Calu3 (cell line): ENCODE measurements around the gene CARM1. TPM values are rescaled to one million over a fixed set of nuclear protein-coding genes. Genes with fewer than 3 reads are reported as not detected.

Source experiments
- Bru-seq: library from RNA; stranded (reverse); fragments of 400-500 nt; gene quantifications from one replicate; lab custom pipeline; 2021; lab: Mats Ljungman, UMichigan
- BruChase-seq, 2 experiments: library from RNA; stranded (reverse); fragments of 400-500 nt; gene quantifications; one replicate each; lab custom pipeline; 2021; lab: Mats Ljungman, UMichigan
- BruUV-seq: library from RNA; stranded (reverse); fragments of 400-500 nt; replicated peaks from 2 replicates; lab custom pipeline; 2021; lab: Mats Ljungman, UMichigan
- CTCF ChIA-PET: fragments of 300-600 bp; sonication (Branson Sonifier 250); formaldehyde crosslinking; loops from one replicate; lab custom pipeline; 2022; ENCODE audit warnings: antibody characterized with exemption; lab: Charles Lee
- DNase-seq: peaks from one replicate; pipeline ENCODE4 v3.0.0; 2022
- H3K27ac Mint-ChIP-seq: one replicate; pipeline ENCODE4 v1.8.0; 2022; ENCODE audit warnings: mixed read lengths; ENCODE audit not compliant: unreplicated experiment
- H3K27me3 Mint-ChIP-seq: one replicate; pipeline ENCODE4 v1.8.0; 2022; ENCODE audit warnings: mixed read lengths; ENCODE audit not compliant: unreplicated experiment
- H3K36me3 Mint-ChIP-seq: one replicate; pipeline ENCODE4 v1.8.0; 2022; ENCODE audit warnings: mild to moderate bottlenecking, moderate library complexity, mixed read lengths; ENCODE audit not compliant: insufficient read depth, unreplicated experiment
- H3K4me1 Mint-ChIP-seq: one replicate; pipeline ENCODE4 v1.8.0; 2022; ENCODE audit warnings: mild to moderate bottlenecking, low read depth, mixed read lengths; ENCODE audit not compliant: unreplicated experiment
- H3K4me3 Mint-ChIP-seq: one replicate; pipeline ENCODE4 v1.8.0; 2022; ENCODE audit warnings: mild to moderate bottlenecking, low read depth, moderate library complexity, mixed read lengths; ENCODE audit not compliant: unreplicated experiment
- H3K9me3 Mint-ChIP-seq: one replicate; pipeline ENCODE4 v1.8.0; 2022; ENCODE audit warnings: low read depth, mixed read lengths; ENCODE audit not compliant: unreplicated experiment
- intact Hi-C: fragments of 100-400 bp; cut with micrococcal nuclease; formaldehyde crosslinking; loops from one replicate; pipeline ENCODE4 v1.10.0; 2022; ENCODE audit not compliant: unreplicated experiment
- long read RNA-seq: library from polyadenylated mRNA; stranded (forward); transcript quantifications from one replicate; pipeline ENCODE4 v2.0.0, GENCODE V29; 2022
- total RNA-seq: library from RNA; stranded (reverse); gene quantifications from 2 replicates; pipeline ENCODE4 v1.2.3, GENCODE V29; 2022
- TF ChIP-seq, protein P1 (sequence below): fragments of 200-600 bp; IDR thresholded peaks from one replicate; pipeline ENCODE4 v1.8.0; 2022; ENCODE audit warnings: antibody characterized with exemption; ENCODE audit not compliant: unreplicated experiment

The CARM1 gene
- total RNA-seq (29.1 and 32.8 TPM in 2 replicates), Bru-seq, nascent RNA (percentile 51 among the genes with signal in this experiment), BruChase-seq, experiment 1, labeled RNA remaining after a 6-hour chase (percentile 66 among the genes with signal in this experiment), BruChase-seq, experiment 2, labeled RNA remaining after a 2-hour chase (percentile 57 among the genes with signal in this experiment)
- long read RNA-seq, transcript CARM1-202 (15 exons, 2,722 nt) = major isoform, 32 of 43 reads
- long read RNA-seq, partial matches to known transcripts = 1 of 43 reads
- long read RNA-seq, other reads (novel, unspliced or antisense) = 7 of 43 reads

GRCh38 chr19:10870955-10871603 is at the start of gene CARM1:
CARM1 (plus strand) TSS chr19:10871553; CDS start chr19:10871703, 150 bp downstream.
- CTCF ChIA-PET = interaction anchor here (0.5 to 1.8 kb wide), 4 partner anchors 28 to 729 kb away, joined by 3 to 5 read pairs (median 4); partner anchors contain the start of genes DNM2 and TMED1
- H3K9me3 Mint-ChIP-seq = no peaks in the 10 kb centered on the region
- peak within 1 kb of the TSS; percentile 73 for H3K4me3 Mint-ChIP-seq
- peaks cover 22% of the 10 kb centered on the region for H3K36me3 Mint-ChIP-seq
- H3K27ac Mint-ChIP-seq = peak within 1 kb of the TSS; percentile 83
- TF ChIP-seq, protein P1, sequence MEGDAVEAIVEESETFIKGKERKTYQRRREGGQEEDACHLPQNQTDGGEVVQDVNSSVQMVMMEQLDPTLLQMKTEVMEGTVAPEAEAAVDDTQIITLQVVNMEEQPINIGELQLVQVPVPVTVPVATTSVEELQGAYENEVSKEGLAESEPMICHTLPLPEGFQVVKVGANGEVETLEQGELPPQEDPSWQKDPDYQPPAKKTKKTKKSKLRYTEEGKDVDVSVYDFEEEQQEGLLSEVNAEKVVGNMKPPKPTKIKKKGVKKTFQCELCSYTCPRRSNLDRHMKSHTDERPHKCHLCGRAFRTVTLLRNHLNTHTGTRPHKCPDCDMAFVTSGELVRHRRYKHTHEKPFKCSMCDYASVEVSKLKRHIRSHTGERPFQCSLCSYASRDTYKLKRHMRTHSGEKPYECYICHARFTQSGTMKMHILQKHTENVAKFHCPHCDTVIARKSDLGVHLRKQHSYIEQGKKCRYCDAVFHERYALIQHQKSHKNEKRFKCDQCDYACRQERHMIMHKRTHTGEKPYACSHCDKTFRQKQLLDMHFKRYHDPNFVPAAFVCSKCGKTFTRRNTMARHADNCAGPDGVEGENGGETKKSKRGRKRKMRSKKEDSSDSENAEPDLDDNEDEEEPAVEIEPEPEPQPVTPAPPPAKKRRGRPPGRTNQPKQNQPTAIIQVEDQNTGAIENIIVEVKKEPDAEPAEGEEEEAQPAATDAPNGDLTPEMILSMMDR = peak; percentile 34
- H3K27me3 Mint-ChIP-seq = no peaks in the 10 kb centered on the region
- peak; percentile 97 for DNase-seq
- intact Hi-C loops = no loop called here
- no TSS peak for BruUV-seq
- H3K4me1 Mint-ChIP-seq = no peaks in the 10 kb centered on the region

DNA sequence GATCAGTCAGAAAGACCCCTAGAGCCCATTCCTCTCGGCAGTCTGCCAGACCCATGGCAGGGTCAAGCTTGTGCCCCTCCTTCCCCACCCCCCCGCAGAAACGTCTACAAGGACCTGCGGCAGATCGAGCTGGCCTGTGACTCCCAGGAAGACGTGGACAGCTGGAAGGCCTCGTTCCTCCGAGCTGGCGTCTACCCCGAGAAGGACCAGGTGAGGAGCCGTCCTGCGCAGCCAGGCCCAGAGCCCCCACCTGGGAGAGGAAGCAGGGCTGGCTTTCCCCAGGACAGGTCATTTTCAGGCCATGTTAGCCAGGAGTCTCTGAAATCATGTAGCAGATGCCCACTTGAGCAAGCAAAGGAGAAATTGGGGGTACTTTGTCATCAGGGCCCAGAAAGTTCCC is 47.7 kb upstream of the CARM1 start:
- BruUV-seq = no TSS peak
- no peak overlapping the region for H3K27ac Mint-ChIP-seq
- H3K4me3 Mint-ChIP-seq = no peak overlapping the region
- H3K4me1 Mint-ChIP-seq = no peaks in the 10 kb centered on the region
- H3K36me3 Mint-ChIP-seq = peaks cover 51% of the 10 kb centered on the region
- DNase-seq = no peak
- CTCF ChIA-PET = no interaction called here
- no peaks in the 10 kb centered on the region for H3K9me3 Mint-ChIP-seq
- TF ChIP-seq, protein P1 = no peak
- no peaks in the 10 kb centered on the region for H3K27me3 Mint-ChIP-seq
- intact Hi-C loops = no loop called here

- DNase-seq = no peak
- Mint-ChIP-seq H3K27ac (no peak overlapping the region), H3K9me3 (no peaks in the 10 kb centered on the region), H3K27me3 (no peaks in the 10 kb centered on the region), H3K36me3 (peaks cover 48% of the 10 kb centered on the region), H3K4me3 (no peak overlapping the region), H3K4me1 (no peaks in the 10 kb centered on the region)
- intact Hi-C loops = no loop called here
- TF ChIP-seq, protein P1 = no peak
- no TSS peak for BruUV-seq
- CTCF ChIA-PET = interaction anchor here (0.6 kb wide), 1 partner anchor 586 kb away, joined by 5 read pairs; no protein-coding TSS in a partner anchor
Measured at GRCh38 chr19:10826231-10826630, 45.1 kb upstream of the CARM1 start.

DNA sequence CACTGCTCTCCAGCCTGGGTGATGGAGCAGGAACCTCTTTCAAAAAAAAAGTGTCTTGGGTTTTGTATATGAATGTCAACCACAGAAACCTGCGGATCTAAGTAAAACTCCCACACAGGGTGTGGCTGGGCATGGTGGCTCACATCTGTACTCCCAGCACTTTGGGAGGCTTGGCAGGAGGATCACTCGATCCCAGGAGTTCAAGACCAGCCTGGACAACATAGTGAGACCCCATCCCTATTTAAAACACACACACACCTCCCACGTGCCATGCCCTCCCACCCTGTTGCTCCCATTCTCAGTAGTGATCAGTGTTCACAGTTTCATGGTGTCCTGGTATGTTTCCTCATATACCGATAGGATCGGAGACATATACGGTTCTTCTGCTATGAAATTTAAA is 44.5 kb upstream of the CARM1 start:
- H3K27ac Mint-ChIP-seq = no peak overlapping the region
- intact Hi-C loops = no loop called here
- no peaks in the 10 kb centered on the region for H3K4me1 Mint-ChIP-seq
- H3K36me3 Mint-ChIP-seq = peaks cover 52% of the 10 kb centered on the region
- DNase-seq = no peak
- H3K27me3 Mint-ChIP-seq = no peaks in the 10 kb centered on the region
- TF ChIP-seq, protein P1 = no peak
- no peaks in the 10 kb centered on the region for H3K9me3 Mint-ChIP-seq
- CTCF ChIA-PET = no interaction called here
- no peak overlapping the region for H3K4me3 Mint-ChIP-seq
- BruUV-seq = no TSS peak
